ENCODE data around the gene SQSTM1.

GRCh38 chr5:179821298-179822058 lies 773 bp downstream of the SQSTM1 start:
- TF ChIP-seq MAX (IDR thresholded peaks at IDR 0.05; ENCODE audit: low read depth) = peak; percentile 27; the same call in 1 of the 2 replicates
- TF ChIP-seq ELF1 (IDR thresholded peaks at IDR 0.05) = no peak
- TF ChIP-seq EZH2phosphoT487 (IDR thresholded peaks at IDR 0.05; ENCODE audit: borderline replicate concordance, low read depth) = no peak
- TF ChIP-seq CTCF (IDR thresholded peaks at IDR 0.05) = no peak
- TF ChIP-seq YY1 (IDR thresholded peaks at IDR 0.05; ENCODE audit: low read depth) = no peak
- no peak for TF ChIP-seq SMC3 (IDR thresholded peaks at IDR 0.05; ENCODE audit: low read depth, low read length)
- TF ChIP-seq MXI1 (IDR thresholded peaks at IDR 0.05; ENCODE audit: low read depth, low read length) = peak; percentile 73
- TF ChIP-seq REST (IDR thresholded peaks at IDR 0.05; ENCODE audit: low read depth, low read length) = no peak
- no peak for TF ChIP-seq RCOR1 (IDR thresholded peaks at IDR 0.05; ENCODE audit: low read length)
- peak; percentile 74 for TF ChIP-seq NFIC (IDR thresholded peaks at IDR 0.05; ENCODE audit: borderline replicate concordance)
- TF ChIP-seq RAD21 (IDR thresholded peaks at IDR 0.05; ENCODE audit: low read length) = no peak
- TF ChIP-seq SIN3A (IDR thresholded peaks at IDR 0.05; ENCODE audit: borderline replicate concordance, low read depth, low read length) = no peak
- no peak for TF ChIP-seq JUND (IDR thresholded peaks at IDR 0.05)

All from SK-N-SH (cell line).